GM12878 (cell line): ENCODE data around the gene OGDHL. TPM values are rescaled to one million over a fixed set of nuclear protein-coding genes. Genes with fewer than 3 reads are reported as not detected.
A peak's percentile ranks its signal among the peaks of the same experiment; 100 is the strongest.

Experiments
- ATF7 ChIP-seq: fragments of 450-650 bp; IDR thresholded peaks from 2 replicates; pipeline ENCODE4 v1.6.1; 2016; ENCODE audit warnings: low read depth, mild to moderate bottlenecking
- BCLAF1 ChIP-seq: fragments of 450-650 bp; IDR thresholded peaks from 2 replicates; pipeline ENCODE4 v1.6.1; 2017; ENCODE audit warnings: antibody characterized with exemption, mild to moderate bottlenecking, moderate library complexity
- BHLHE40 ChIP-seq, 2 experiments: fragments of 450-650 bp in 1 of 2; IDR thresholded peaks; 2 replicates each; pipeline ENCODE4 v1.6.1; 2011 to 2017; ENCODE audit warnings: low read depth in 2 of 2, borderline replicate concordance in 1 of 2, improper control_type of control experiment in 1 of 2, low read length in 1 of 2, mild to moderate bottlenecking in 1 of 2
- DPF2 ChIP-seq: fragments of 450-650 bp; IDR thresholded peaks from 2 replicates; pipeline ENCODE4 v1.6.1; 2017; ENCODE audit warnings: mild to moderate bottlenecking
- IKZF2 ChIP-seq, 2 experiments: fragments of 450-650 bp; IDR thresholded peaks; 2 replicates each; pipeline ENCODE4 v1.6.1; 2017; ENCODE audit warnings: mild to moderate bottlenecking in 2 of 2, moderate library complexity in 2 of 2
- IRF3 ChIP-seq: fragments of 450-650 bp; IDR thresholded peaks from 2 replicates; pipeline ENCODE4 v1.6.1; 2014; ENCODE audit warnings: mild to moderate bottlenecking
- LARP7 ChIP-seq: fragments of 450-650 bp; IDR thresholded peaks from 2 replicates; pipeline ENCODE4 v1.6.1; 2017; ENCODE audit warnings: mild to moderate bottlenecking
- PKNOX1 ChIP-seq: fragments of 450-650 bp; IDR thresholded peaks from 2 replicates; pipeline ENCODE4 v1.6.1; 2016; ENCODE audit warnings: mild to moderate bottlenecking
- PRDM15 ChIP-seq: fragments of 450-650 bp; formaldehyde crosslinking; IDR thresholded peaks from 2 replicates; pipeline ENCODE4 v1.4.0; 2020; ENCODE audit warnings: mild to moderate bottlenecking, moderate library complexity
- SIN3A ChIP-seq: IDR thresholded peaks from 2 replicates; pipeline ENCODE4 v1.6.1; 2012; ENCODE audit warnings: low read depth, low read length, improper control_type of control experiment
- SUZ12 ChIP-seq: fragments of 200-600 bp; sonication (generic); IDR thresholded peaks from one replicate; pipeline ENCODE4 v1.6.1; 2018; ENCODE audit warnings: antibody characterized with exemption, mild to moderate bottlenecking; ENCODE audit not compliant: unreplicated experiment
- ZNF687 ChIP-seq: fragments of 450-650 bp; IDR thresholded peaks from 2 replicates; pipeline ENCODE4 v1.6.1; 2017; ENCODE audit warnings: mild to moderate bottlenecking, moderate library complexity
- ZSCAN29 ChIP-seq: fragments of 450-650 bp; IDR thresholded peaks from 2 replicates; pipeline ENCODE4 v1.6.1; 2017; ENCODE audit warnings: mild to moderate bottlenecking, moderate library complexity
- polyA plus RNA-seq, 11 experiments: library from polyadenylated mRNA; depleted of rRNA in 4 of 11; unstranded in 6 of 11; stranded (reverse) in 5 of 11; fragments of >200 nt; fragmentation: Nextera tagmentation in 4 of 11; fragmentation: Illumina TruSeq in 1 of 11; extraction: Ambion mirVana in 4 of 11; extraction: Trizol in 1 of 11; gene quantifications; 1 replicate in 1 of 11; 2 replicates in 10 of 11; pipeline versions ENCODE4 v1.2.1 to v1.2.3, GENCODE V29; 2011 to 2016; ENCODE audit warnings: inconsistent platforms in 2 of 11, missing spikeins in 2 of 11, low read depth in 1 of 11
- total RNA-seq, 4 experiments: library from RNA; depleted of rRNA in 3 of 4; stranded (reverse); fragments of >200 nt in 3 of 4; fragmentation: Illumina TruSeq in 1 of 4; extraction: Trizol in 1 of 4; gene quantifications; 2 replicates each; pipeline versions ENCODE4 v1.2.1 to v1.2.3, GENCODE V29; 2013 to 2021

Gene OGDHL
- total and polyA plus RNA-seq, 10 of the 15 experiments (the other 5 are each of a cell fraction or from before 2014, with no cell fraction given): 0.02 to 13.3 (median 0.34) TPM

- TF ChIP-seq PRDM15 (CRISPR knock-in tag) (peak; percentile 78; the same call in 1 of the 2 replicates), SUZ12 (no peak), PKNOX1 (peak; percentile 29), IRF3 (no peak), ZNF687 (0 out of 2 replicates have a peak, but pooled peaks have one; percentile 25), BCLAF1 (no peak), SIN3A (peak; percentile 57; the same call in 1 of the 2 replicates), ATF7 (no peak), DPF2 (peak; percentile 29; the same call in 1 of the 2 replicates), IKZF2 (IDR thresholded peaks at IDR 0.05) (no peak), LARP7 (peak; percentile 68; the same call in 1 of the 2 replicates), ZSCAN29 (peak; percentile 42; the same call in 1 of the 2 replicates), BHLHE40 (IDR thresholded peaks at IDR 0.05; ENCODE audit: borderline replicate concordance in 1 of 2, low read depth in 2 of 2, low read length in 1 of 2) (peak; percentile 85 to 98)
These were observed at the start of gene OGDHL (continued) for GRCh38 chr10:49761789-49762565.
